GM08714 (cell line): ENCODE data around the gene CDX1.

Experiments used
- H3K4me3 ChIP-seq: fragments of 200-500 bp; sonication (Bioruptor generic); 2 replicates; pipeline ENCODE4 v1.5.1; 2014; ENCODE audit warnings: mild to moderate bottlenecking, low read length, inconsistent platforms
- ZNF274 ChIP-seq: IDR thresholded peaks from 2 replicates; pipeline ENCODE4 v1.6.1; 2012; ENCODE audit warnings: mild to moderate bottlenecking, low read depth, low read length

CDX1 gene

DNA sequence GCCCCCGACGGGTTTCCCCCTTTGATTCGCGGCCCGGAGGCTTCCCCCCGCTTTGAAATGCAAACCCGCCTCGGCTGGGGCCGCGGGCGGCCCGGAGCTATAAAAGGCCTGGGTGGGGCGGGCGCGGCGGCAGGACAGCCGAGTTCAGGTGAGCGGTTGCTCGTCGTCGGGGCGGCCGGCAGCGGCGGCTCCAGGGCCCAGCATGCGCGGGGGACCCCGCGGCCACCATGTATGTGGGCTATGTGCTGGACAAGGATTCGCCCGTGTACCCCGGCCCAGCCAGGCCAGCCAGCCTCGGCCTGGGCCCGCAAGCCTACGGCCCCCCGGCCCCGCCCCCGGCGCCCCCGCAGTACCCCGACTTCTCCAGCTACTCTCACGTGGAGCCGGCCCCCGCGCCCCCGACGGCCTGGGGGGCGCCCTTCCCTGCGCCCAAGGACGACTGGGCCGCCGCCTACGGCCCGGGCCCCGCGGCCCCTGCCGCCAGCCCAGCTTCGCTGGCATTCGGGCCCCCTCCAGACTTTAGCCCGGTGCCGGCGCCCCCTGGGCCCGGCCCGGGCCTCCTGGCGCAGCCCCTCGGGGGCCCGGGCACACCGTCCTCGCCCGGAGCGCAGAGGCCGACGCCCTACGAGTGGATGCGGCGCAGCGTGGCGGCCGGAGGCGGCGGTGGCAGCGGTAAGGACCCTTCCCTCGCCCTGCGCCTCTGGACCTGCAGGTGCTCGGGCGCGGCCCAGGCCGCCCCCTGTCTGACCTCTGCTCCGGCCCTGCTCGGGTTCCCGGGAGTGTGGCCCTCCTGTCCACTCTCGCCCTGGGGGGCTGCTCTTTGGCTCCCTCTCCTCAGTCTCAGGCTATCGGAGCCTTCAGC, at the start of gene CDX1:
Gene CDX1, plus strand, starts transcription at position 129 of the 862 bp plus-strand sequence. Its CDS starts 99 bp downstream, at position 228.
- no peak for TF ChIP-seq ZNF274
- H3K4me3 ChIP-seq: no peak within 1 kb of the TSS

DNA sequence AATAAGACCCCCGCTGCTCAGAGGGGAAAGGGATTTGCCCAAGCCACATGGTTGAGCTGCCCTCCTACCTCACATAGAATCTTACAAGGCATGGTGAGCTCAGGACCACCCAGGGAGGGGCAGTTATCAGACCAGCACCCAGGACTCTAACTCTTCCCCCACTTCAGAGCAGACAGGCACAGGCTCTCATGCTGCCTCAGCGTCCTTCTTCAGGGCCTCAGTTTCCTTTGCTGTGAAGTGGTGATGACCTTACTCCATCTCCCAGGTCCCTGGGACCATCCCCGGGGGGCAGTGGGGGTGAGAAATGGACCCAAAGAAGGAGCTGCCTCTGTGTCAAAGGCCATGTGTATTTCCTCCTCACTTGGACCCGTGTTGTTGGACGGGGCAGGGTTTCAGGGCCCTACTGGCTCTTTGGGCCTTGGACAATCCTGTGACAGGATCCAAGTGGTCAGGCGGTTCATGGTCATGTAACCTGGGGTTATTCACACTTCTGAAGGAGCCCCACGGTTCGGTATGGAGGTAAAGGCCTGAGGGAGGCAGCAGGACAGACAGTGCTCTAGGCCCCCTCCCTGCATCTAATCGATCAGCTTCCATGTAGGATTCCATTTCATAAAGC, 48.5 kb upstream of the CDX1 start:
- no peak for TF ChIP-seq ZNF274
- no peak overlapping the region for H3K4me3 ChIP-seq

DNA sequence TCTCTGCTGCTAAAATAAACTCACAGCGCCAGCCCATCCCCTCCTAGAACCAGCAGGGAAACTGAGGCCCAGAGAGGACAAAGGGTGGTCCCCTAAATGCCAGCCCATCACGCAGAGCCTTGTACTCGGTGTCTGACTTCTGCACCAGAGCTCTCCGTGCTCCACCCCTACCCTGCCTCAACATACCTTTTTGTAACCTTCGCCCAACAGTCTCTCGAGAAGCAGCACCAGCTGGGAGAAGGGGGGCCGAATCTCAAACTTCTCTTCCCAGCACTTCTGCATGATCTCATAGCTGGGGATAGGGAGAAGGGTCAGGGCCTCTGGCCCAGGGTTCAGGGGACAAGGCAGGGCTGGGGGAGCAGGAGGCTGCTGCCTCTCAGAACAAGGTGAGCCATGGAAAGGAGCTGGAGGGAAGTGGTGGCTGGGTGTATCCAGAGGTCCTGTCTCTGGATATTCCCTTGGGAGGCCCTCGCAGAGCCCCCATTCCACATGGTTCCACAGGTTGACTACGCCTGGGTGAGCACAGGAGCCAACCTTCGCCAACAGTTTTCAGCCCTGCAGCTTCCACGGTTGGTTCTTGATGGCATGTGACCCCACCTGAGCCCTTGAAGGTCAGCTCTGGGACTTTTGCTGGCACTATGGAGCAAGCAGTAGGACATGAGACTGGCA, 47.9 kb upstream of the CDX1 start:
- no peak for TF ChIP-seq ZNF274
- no peak overlapping the region for H3K4me3 ChIP-seq

DNA sequence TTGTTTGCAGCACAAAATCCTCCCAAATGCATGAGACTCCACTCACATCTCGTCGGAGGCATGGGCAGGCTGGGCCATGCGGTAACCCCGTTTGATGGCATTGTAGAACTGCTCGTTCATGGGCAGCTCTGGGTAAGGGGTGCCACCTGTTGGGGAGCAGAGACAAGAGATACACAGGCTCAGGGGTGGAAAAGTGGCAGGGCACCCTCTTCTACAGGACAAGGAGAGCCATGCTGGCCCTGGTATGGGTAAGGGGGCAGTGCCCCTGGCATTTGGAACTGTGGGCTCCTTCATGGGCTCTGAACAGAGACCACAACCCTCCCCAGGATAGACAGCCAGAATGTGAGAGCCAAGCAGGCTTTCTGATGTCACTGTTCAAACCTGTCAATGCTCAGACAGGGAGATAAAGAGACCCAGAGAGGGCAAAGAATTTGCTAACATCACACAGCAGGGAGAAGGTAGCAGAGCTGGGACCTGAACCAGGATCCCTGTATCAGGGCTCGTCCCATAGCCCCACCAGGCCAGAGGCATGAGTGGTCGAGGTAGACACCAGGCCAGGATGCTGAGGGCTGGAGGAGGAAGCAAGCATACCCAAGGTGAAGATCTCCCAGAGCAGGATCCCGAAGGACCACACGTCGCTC, 47.0 kb upstream of the CDX1 start:
- TF ChIP-seq ZNF274: no peak
- no peak overlapping the region for H3K4me3 ChIP-seq

DNA sequence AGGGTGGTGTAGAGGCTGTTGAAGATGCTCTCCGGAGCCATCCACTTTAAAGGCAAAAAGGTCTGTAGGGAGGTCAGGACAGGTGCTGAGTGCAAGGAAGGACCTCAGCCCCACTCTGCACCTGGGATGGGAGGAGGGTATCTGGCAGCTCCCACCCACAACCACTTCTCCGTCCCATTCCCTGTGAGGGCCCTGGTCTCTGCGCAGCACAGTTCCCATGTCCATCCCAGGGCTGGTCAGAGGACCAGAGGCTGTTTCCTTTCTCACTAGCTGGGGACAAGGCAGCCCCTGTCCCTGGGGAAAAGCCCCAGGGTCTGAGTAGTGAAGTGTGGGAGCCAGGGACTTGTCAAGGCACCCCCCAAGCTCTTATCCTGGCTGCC, 46.5 kb upstream of the CDX1 start:
- no peak overlapping the region for H3K4me3 ChIP-seq
- TF ChIP-seq ZNF274: no peak

DNA sequence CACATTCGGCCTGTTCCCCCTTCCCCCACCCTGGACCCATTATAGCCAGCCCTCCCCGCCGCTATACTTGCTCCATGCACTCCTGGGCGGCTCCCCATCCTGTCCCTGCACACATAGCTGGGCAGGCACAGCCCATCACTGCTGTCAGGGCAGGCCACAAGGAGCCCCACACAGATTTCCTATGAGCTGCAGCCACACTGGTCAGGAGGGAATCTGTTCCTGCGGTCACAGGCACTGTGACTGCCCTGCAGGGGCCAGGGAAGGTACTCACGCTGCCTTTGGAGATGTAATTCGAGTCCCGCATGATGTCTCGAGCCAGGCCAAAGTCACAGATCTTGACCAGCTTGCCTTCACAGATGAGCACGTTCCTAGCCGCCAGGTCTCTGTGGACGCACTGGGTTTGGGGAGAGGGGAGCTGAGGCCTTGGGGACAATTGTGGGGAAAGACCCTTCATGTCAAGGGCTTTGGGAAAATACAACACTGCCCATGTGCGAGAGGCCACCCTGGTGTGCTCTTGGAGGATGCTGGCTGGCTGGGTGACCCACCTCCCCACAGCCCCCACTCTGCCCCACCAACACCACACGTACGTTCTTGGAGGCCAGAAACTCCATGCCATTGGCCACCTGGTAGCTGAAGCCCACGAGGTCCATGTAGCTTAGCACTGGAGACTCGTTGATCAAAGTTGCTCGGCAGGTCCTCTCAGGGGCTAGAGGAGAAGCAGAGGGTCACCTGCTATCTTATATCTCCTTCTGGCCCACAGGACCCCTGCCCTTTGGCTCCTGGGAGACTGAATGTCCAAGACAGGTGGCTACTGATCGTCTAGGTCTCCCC, 45.7 kb upstream of the CDX1 start:
- H3K4me3 ChIP-seq: no peak overlapping the region
- TF ChIP-seq ZNF274: no peak

DNA sequence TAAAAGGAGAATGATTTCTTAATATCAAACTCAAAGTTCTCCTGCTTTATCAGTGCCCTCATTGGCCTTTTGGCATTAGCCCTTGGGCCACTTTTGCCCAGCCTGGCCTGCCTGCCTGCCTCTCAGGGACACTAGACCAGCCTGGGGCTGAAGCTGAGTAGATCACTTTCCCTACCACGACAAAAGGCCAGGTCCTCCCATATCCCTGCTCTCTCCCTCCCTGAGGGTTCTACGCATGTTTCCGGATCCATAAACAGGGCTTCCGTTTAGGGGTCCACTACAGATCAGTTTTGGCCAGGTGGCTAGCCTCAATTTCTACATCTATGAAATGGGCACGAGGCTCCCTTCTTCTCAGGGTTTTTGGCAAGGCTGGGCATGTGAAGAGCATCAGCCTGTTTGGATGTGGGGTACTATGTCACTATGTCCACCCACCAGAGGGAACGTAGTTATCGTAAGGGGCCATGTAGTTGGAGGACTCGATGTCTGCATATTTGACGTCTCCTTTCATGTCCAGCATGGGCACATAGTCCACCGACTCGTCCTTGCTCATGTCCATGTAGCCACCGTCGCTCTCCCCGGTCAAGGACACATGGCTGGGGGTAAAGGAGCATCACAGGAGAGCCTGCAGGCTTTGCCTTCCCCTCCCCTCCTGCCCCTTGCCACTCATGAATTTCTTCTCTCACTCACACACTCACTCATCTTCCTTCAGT, 45.0 kb upstream of the CDX1 start:
- no peak overlapping the region for H3K4me3 ChIP-seq
- TF ChIP-seq ZNF274: no peak

DNA sequence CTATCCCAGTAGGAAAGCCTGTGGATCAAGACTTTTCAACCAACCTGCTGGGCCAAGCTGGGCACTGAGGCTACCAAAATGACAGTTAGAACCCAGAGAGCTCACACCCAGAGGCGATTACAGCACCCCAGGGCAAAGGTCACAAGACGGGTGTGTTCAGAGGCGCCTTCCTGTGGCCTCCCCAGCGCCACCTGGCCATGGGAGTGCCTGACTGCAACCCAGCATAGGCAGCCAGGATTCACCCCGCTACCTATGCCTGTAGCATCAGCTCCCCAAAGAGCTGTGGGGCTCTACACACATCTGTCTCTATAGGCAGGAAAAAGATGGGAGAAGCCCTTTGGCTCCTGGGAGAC, 44.4 kb upstream of the CDX1 start:
- no peak overlapping the region for H3K4me3 ChIP-seq
- TF ChIP-seq ZNF274: no peak

DNA sequence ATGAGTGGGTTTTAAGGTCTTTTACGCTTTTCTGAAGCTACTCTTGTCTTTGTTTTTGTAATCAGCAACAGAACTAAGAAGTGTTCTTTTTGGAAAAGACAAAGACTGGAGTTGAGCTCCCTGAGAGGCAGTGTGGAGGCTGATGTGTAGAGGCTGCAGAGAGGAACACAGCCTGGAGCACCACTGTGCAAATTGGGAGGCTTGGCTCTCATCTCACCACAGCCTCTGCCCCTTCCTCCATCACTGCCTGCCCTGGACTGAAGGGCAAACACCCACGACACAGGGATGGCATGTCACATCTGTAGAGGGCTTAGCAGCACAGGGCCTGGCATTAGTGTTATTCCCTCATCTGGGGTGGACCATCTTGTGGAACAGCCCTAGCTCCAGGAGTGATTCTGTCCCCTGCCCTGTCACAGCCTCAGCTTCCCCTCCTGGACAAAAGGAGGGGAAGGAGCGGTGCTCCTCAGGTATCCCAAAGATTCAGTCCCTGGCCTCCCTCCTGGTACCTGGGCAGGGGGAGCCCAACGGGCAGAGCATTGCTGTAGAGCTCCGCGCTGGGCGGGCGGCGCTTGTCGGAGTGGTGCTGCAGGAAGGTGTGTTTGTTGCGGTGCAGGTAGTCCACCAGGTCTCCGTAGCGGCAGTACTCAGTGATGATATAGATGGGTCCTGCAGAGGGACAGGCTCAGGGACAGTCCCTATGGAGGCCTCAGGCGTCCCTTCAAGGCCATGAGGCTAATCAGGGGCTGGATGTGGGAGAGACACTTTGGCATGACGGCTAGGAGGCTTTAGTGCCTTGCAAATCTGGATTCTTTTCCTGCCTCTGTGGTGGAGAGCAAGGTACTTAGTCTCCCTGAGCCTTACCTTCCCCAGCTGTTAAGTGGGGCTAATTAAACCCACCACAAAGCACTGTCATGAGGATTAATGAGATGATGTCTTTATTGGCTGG, 43.8 kb upstream of the CDX1 start:
- no peak overlapping the region for H3K4me3 ChIP-seq
- no peak for TF ChIP-seq ZNF274

DNA sequence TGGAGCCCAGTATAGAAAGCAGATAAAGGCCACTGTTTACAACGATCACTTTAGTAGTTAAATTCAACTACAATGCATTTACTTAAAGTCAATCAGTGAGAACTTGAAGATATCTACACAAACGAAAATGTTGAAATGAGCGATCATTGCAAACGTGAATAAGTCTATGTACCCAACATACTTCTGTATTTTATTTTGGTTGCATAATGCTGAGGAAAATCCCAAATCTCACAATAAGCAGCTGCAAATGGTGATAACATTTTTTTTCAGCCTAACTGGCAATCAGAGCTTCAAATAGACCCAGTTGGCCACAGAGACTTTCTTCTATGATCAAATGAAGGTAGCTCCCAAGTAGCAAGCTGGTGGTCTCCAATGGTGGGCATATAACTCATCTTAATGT, 43.0 kb upstream of the CDX1 start:
- H3K4me3 ChIP-seq: no peak overlapping the region
- no peak for TF ChIP-seq ZNF274

DNA sequence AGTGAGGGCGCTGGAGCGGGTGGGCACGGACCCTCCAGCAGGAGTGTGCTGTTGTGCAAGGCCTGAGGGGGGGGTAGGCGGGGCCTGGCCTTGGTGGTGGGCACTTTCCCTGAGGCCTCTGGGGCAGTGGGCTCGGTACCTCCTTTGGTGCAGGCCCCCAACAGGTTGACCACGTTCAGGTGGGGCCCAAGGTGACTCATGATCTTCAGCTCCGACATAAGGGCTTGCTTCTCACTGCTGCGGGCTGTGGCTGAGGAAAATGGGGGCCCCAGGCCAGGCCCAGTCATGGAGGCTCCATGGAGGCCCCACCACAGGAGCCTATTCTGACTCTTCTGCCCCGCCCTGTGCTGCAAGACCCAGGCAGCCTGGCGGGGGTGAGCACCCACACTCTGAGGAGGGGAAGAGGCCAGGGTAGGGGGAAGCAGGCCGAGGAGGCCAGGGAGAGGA, 42.4 kb upstream of the CDX1 start:
- TF ChIP-seq ZNF274: no peak
- no peak overlapping the region for H3K4me3 ChIP-seq

DNA sequence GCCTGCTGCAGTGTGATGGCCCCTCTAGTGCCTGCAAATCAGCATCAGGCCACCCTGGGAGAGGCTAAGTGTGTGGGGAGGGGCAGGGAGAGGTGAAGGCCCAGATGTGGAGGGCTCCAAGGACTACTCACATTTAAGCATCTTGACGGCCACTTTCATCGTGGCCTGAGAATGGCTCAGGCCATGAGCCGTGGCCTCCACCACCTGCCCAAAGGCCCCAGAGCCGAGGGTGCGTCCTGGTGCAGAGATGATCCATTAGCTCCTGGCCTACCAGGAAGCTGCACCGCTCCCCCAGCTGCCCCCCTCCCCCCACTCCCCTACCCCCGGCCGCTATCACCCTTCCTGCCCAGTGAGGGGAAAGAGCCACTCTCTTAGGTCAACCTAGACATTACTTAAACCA, 42.0 kb upstream of the CDX1 start:
- no peak for TF ChIP-seq ZNF274

DNA sequence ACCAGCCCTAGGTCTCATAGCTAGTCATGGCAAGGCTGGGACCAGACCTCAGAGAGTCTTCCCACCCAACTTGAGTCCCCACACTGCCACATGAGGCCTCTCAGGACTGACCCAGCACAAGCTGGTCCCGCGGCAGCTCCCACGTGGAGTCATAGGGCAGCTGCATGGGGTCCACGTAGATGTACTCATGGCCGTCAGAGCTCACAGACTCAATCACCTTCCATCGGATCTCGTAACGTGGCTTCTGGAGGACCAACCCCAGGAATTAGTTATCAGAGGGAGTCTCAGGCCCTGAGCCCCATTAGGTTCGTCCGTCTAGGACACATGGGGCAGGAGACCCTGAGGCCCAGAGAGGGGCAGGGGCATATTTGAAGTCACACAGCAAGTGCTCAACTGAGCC, 41.2 kb upstream of the CDX1 start:
- H3K4me3 ChIP-seq: no peak overlapping the region
- no peak for TF ChIP-seq ZNF274

More for the DNA sequence above, 42.0 kb upstream of the CDX1 start:
- no peak overlapping the region for H3K4me3 ChIP-seq
